ENCODE data around the gene IRF9.

The IRF9 gene

GRCh38 chr14:24160850-24161804 lies at the start of gene IRF9:
TSS of gene IRF9 (plus strand) at chr14:24161265. CDS start at chr14:24162145, 880 bp downstream.
- peak; percentile 95 to 96 for DNase-seq (ENCODE audit: low read depth in 1 of 2, low spot score in 1 of 2)

GRCh38 chr14:24113379-24113800 lies 47.7 kb upstream of the IRF9 start:
- no peak for DNase-seq (ENCODE audit: low read depth in 1 of 2, low spot score in 1 of 2)

- peak; percentile 46 to 55 for DNase-seq (ENCODE audit: low read depth in 1 of 2, low spot score in 1 of 2)
These were observed 47.1 kb upstream of the IRF9 start for GRCh38 chr14:24113801-24114531.

- peak; percentile 95 to 96 for DNase-seq (ENCODE audit: low read depth in 1 of 2, low spot score in 1 of 2)
These were observed 46.3 kb upstream of the IRF9 start, which contains the start of the genes DCAF11 and NRL for GRCh38 chr14:24114532-24115421. TSS of gene DCAF11 (plus strand) at chr14:24114777. CDS start at chr14:24115595, 818 bp downstream. TSS of gene NRL (minus strand) at chr14:24114949. CDS start at chr14:24082848, 32,101 bp downstream.

GRCh38 chr14:24115422-24116127 lies 45.5 kb upstream of the IRF9 start:
- no peak for DNase-seq (ENCODE audit: low read depth in 1 of 2, low spot score in 1 of 2)

- DNase-seq (ENCODE audit: low read depth in 1 of 2, low spot score in 1 of 2), result no peak
These were observed 44.8 kb upstream of the IRF9 start for GRCh38 chr14:24116128-24116814.

GRCh38 chr14:24117179-24117578 lies 43.9 kb upstream of the IRF9 start:
- no peak for DNase-seq (ENCODE audit: low read depth in 1 of 2, low spot score in 1 of 2)

GRCh38 chr14:24119691-24120090 lies 41.4 kb upstream of the IRF9 start:
- no peak for DNase-seq (ENCODE audit: low read depth in 1 of 2, low spot score in 1 of 2)

GRCh38 chr14:24121210-24121609 lies 39.9 kb upstream of the IRF9 start:
- DNase-seq (ENCODE audit: low read depth in 1 of 2, low spot score in 1 of 2), result no peak

GRCh38 chr14:24122416-24122815 lies 38.6 kb upstream of the IRF9 start:
- DNase-seq (ENCODE audit: low read depth in 1 of 2, low spot score in 1 of 2), result no peak

- DNase-seq (ENCODE audit: low read depth in 1 of 2, low spot score in 1 of 2), result no peak
These were observed 38.2 kb upstream of the IRF9 start for GRCh38 chr14:24122898-24123297.

GRCh38 chr14:24123424-24124417 lies 37.3 kb upstream of the IRF9 start:
- DNase-seq (ENCODE audit: low read depth in 1 of 2, low spot score in 1 of 2), result no peak

- DNase-seq (ENCODE audit: low read depth in 1 of 2, low spot score in 1 of 2), result no peak
These were observed 34.1 kb upstream of the IRF9 start for GRCh38 chr14:24126939-24127338.

- no peak for DNase-seq (ENCODE audit: low read depth in 1 of 2, low spot score in 1 of 2)
These were observed 33.4 kb upstream of the IRF9 start for GRCh38 chr14:24127673-24128072.

GRCh38 chr14:24129410-24129998 lies 31.6 kb upstream of the IRF9 start:
- DNase-seq (ENCODE audit: low read depth in 1 of 2, low spot score in 1 of 2), result no peak

GRCh38 chr14:24130380-24130716 lies 30.7 kb upstream of the IRF9 start, which contains the start of gene FITM1:
TSS of gene FITM1 (plus strand) at chr14:24130659. CDS start at chr14:24131564, 905 bp downstream.
- no peak for DNase-seq (ENCODE audit: low read depth in 1 of 2, low spot score in 1 of 2)

GRCh38 chr14:24130717-24131548 lies 30.1 kb upstream of the IRF9 start:
- DNase-seq (ENCODE audit: low read depth in 1 of 2, low spot score in 1 of 2), result no peak
